Kidney (tissue), 14 donors: Measurements from ENCODE around the gene ZNF629. TPM values are rescaled to one million over a fixed set of nuclear protein-coding genes. Genes with fewer than 3 reads are reported as not detected.

ENCODE experiments used
- DNase-seq, 5 donors: peaks; one replicate each; pipeline ENCODE4 v3.0.0-alpha.2; 2013 to 2020
- FAIRE-seq: peaks from 2 replicates; lab custom pipeline; 2012; peaks lifted over from hg19 to GRCh38; lab: Jason Lieb, UNC
- H3K27ac ChIP-seq, 2 donors: one replicate each; pipeline ENCODE4 v1.7.0; 2013; ENCODE audit warnings: low read depth in 2 of 2, low read length in 2 of 2, inconsistent platforms in 1 of 2
- H3K27me3 ChIP-seq: one replicate; pipeline ENCODE4 v1.7.1; 2013; ENCODE audit warnings: low read length, inconsistent platforms; ENCODE audit not compliant: control insufficient read depth, insufficient read depth
- H3K36me3 ChIP-seq, 3 donors: one replicate each; pipeline versions ENCODE4 v1.7.0 to v1.7.1; 2013; ENCODE audit warnings: low read length in 3 of 3, control low read depth in 1 of 3, inconsistent platforms in 1 of 3; ENCODE audit not compliant: insufficient read depth in 3 of 3, control insufficient read depth in 2 of 3
- H3K4me1 ChIP-seq, 3 donors: one replicate each; pipeline versions ENCODE4 v1.7.0 to v1.7.1; 2013; ENCODE audit warnings: low read length in 3 of 3, inconsistent platforms in 1 of 3, low read depth in 1 of 3; ENCODE audit not compliant: control insufficient read depth in 2 of 3, insufficient read depth in 2 of 3
- H3K4me3 ChIP-seq, 3 donors: one replicate each; pipeline versions ENCODE4 v1.7.0 to v1.8.1; 2013; ENCODE audit warnings: low read length in 3 of 3, control low read depth in 1 of 3, inconsistent platforms in 1 of 3
- H3K9ac ChIP-seq, 3 donors: one replicate each; pipeline versions ENCODE4 v1.7.0 to v1.7.1; 2013; ENCODE audit warnings: low read length in 3 of 3, control low read depth in 1 of 3, inconsistent platforms in 1 of 3
- H3K9me3 ChIP-seq, 3 donors: one replicate each; pipeline versions ENCODE4 v1.7.0 to v1.7.1; 2013; ENCODE audit warnings: low read length in 3 of 3, control low read depth in 1 of 3, inconsistent platforms in 1 of 3; ENCODE audit not compliant: control insufficient read depth in 2 of 3, insufficient read depth in 1 of 3
- intact Hi-C: fragments of 100-400 bp; cut with DNase I; formaldehyde crosslinking; loops from one replicate; pipeline ENCODE4 v1.11.1; 2022
- polyA plus RNA-seq: library from polyadenylated mRNA; stranded (reverse); fragments of 350-450 nt; fragmentation: Illumina TruSeq; extraction: RNeasy Lipid Tissue Mini Kit (QIAGEN cat#74804); gene quantifications from one replicate; pipeline ENCODE4 v1.2.3, GENCODE V29; 2014; ENCODE audit warnings: low read depth, low replicate concordance; ENCODE audit not compliant: insufficient read depth
- total RNA-seq: library from RNA; stranded (reverse); fragmentation: NEBNext Ultra II Directional; extraction: Animal tissue kit (Norgen Biotek cat#: 25700); gene quantifications from one replicate; pipeline ENCODE4 v1.2.1, GENCODE V29; 2021
- TF ChIP-seq, protein P1 (sequence below): IDR thresholded peaks from 3 replicates; pipeline ENCODE4 v1.5.1; 2012; ENCODE audit warnings: mild to moderate bottlenecking, moderate library complexity, borderline replicate concordance; ENCODE audit not compliant: insufficient read depth; ENCODE audit errors: extremely low read depth
- donor health status: control.
- donor health status: control.
- donor health status: control.
- donor health status: control.
- donor health status: control.
- donor health status: DM: yes; HTN: yes; CAD: no.
- donor health status: Normal renal cell carcinoma (clear cell type).

Gene ZNF629
- total and polyA plus RNA-seq, 2 donors from 2014 or later: 8.1 to 19.8 TPM

DNA sequence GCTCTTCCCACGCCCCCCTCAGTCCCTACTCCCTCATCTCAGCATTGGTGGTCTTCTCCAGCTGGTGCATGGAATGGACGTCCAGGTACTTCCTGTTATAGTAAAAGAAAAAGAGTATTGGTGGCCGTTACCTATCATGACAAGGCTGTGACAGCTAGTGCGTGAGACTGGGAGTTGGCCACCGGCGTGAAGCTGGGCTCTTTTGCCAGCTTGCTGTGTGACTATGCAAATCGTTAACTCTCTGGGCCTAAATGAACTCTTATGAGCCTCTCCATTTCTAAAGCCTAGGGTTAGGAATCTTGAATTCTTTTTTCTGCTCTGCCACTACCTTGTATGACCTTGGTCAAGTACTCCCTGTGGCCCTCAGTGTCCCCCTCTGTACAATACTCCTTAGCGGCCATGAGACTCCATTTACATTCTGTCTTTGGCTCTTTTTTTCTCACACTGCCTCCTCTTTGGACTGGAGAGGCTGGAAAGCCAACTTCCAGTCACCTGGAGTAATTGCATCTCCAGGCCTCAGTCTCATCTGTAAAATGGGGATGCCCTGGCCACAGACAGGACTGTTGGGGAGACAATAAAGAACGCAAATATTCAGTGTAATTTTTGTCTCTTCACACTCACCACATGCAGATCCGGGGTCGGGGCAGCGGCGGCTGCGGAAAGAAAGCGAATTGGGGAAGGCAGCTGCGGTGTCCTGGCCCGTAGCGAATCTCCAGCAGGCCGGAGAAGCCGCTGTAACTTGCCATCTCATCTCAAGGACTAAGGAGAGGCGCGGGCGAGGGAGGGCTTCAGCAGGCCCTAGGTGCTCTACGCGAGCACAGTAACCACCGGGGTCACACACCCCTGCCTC, 26.2 kb downstream of the ZNF629 start:
- TF ChIP-seq, protein P1, sequence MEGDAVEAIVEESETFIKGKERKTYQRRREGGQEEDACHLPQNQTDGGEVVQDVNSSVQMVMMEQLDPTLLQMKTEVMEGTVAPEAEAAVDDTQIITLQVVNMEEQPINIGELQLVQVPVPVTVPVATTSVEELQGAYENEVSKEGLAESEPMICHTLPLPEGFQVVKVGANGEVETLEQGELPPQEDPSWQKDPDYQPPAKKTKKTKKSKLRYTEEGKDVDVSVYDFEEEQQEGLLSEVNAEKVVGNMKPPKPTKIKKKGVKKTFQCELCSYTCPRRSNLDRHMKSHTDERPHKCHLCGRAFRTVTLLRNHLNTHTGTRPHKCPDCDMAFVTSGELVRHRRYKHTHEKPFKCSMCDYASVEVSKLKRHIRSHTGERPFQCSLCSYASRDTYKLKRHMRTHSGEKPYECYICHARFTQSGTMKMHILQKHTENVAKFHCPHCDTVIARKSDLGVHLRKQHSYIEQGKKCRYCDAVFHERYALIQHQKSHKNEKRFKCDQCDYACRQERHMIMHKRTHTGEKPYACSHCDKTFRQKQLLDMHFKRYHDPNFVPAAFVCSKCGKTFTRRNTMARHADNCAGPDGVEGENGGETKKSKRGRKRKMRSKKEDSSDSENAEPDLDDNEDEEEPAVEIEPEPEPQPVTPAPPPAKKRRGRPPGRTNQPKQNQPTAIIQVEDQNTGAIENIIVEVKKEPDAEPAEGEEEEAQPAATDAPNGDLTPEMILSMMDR: no peak
- DNase-seq (peak in 1 of 5 donors; percentile 77), FAIRE-seq (no peak)
- Histone ChIP-seq H3K4me1 (peaks cover 4 to 18% (median 8%) of the 10 kb centered on the region in 3 donors), H3K9me3 (no peaks in the 10 kb centered on the region), H3K9ac (peak overlapping the region in 1 of 3 donors; percentile 36), H3K36me3 (peaks cover 7 to 27% (median 21%) of the 10 kb centered on the region in 3 donors), H3K4me3 (peak overlapping the region; percentile 40 to 94 (median 86)), H3K27me3 (no peaks in the 10 kb centered on the region), H3K27ac (no peak overlapping the region)
- intact Hi-C loops: no loop called here

DNA sequence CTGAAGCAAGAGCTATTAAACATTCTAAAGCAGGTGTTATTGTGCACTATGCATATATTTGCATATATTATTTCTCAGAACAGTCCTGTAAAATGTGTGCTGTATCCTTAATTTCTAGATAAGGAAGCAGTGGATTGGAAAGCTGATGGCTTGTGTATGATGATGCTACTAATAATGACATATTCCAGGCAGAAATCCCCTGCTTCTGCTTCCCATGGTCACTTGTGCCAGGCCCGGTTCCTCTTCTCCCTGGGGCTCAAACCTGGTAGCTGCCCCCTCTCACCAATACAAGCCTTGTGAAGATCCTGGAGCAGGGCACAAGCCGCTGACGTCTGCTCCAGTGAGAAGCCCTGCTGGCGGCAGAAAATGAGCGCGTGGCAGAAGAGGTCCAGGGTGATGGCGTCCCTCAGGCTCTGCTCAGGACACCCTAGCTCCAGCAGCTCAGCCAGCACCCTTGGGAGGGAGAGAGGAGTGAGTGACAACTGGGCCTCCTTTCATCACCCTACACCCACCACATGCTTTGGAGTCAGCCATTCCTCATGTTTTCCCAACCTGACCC, 26.9 kb downstream of the ZNF629 start:
- no peaks in the 10 kb centered on the region for H3K27me3 ChIP-seq
- intact Hi-C loops: no loop called here
- peaks cover 4 to 18% (median 8%) of the 10 kb centered on the region in 3 donors for H3K4me1 ChIP-seq
- H3K27ac ChIP-seq: no peak overlapping the region
- no peak overlapping the region for H3K4me3 ChIP-seq
- H3K9ac ChIP-seq: no peak overlapping the region
- peaks cover 4 to 20% (median 18%) of the 10 kb centered on the region in 3 donors for H3K36me3 ChIP-seq
- no peak for FAIRE-seq
- TF ChIP-seq, protein P1: no peak
- DNase-seq: peak in 2 of 5 donors; percentile 31 to 75
- H3K9me3 ChIP-seq: no peaks in the 10 kb centered on the region

DNA sequence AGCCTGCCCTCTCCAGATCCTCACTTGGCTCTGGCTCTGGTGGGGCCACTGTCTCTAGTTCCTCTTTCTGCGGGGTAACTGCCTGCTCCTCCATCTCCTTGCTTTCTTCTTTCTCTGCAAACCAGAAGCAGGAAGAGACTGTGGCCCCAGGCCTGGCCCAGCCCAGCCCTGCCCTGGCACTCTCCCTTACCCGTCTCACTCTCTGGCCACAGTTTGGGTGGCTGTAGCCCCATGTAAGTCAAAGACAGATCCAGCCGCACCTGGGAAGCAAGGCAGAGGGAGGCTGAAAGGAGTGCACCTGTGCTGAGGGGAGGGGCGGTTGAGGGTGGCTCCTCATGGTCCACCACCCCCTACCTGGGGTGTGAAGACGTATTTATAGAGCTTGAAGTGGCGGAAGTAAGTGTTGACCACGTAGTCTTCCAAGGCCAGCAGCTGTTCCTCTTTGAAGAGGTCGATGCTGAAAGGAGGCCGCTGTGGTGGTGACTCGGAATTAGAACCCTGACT, 28.0 kb downstream of the ZNF629 start:
- intact Hi-C loops: no loop called here
- H3K9ac ChIP-seq: no peak overlapping the region
- TF ChIP-seq, protein P1: no peak
- FAIRE-seq (no peak), DNase-seq (peak in 2 of 5 donors; percentile 26 to 56)
- peaks cover 4 to 18% (median 8%) of the 10 kb centered on the region in 3 donors for H3K4me1 ChIP-seq
- H3K4me3 ChIP-seq: no peak overlapping the region
- no peak overlapping the region for H3K27ac ChIP-seq
- peaks cover 4 to 18% (median 7%) of the 10 kb centered on the region in 3 donors for H3K36me3 ChIP-seq
- no peaks in the 10 kb centered on the region for H3K9me3 ChIP-seq
- H3K27me3 ChIP-seq: no peaks in the 10 kb centered on the region
